Hematopoietic multipotent progenitor cell treated with erythropoietin and hydrocortisone succinate and interleukin-3 and kit ligand, for 4 days (in vitro differentiated cells): Measurements from ENCODE around the gene PSMD7.
"Not testable (repeated sequence)": the region's sequence is repeated elsewhere in the genome, so short reads cannot be mapped to it uniquely, and the experiment has no call there.

Experiments
- DNase-seq: peaks from one replicate; pipeline ENCODE4 v3.0.0-alpha.2; 2015

The PSMD7 gene

DNA sequence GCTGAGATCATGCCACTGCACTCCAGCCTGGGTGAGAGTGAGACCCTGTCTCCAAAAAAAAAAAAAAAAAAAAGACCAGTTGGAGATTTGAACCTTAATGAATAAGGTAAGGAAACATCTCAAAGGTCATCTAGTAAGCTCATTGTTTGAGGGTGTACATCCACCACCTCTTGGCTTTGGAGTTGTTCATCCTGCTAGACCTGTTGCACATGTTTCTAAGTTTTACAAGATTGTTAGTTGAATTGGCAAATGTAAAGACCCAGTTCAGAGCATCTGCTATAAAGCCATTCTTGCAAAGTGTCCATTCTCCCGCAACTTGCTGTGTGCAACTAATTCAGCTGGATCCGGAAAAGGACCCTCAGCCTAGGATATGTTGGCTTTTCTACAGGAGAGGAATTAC lies 1.5 kb downstream of the PSMD7 start:
- no peak for DNase-seq

GRCh38 chr16:74302341-74302740 lies 5.7 kb downstream of the PSMD7 start:
- DNase-seq = no peak

DNA sequence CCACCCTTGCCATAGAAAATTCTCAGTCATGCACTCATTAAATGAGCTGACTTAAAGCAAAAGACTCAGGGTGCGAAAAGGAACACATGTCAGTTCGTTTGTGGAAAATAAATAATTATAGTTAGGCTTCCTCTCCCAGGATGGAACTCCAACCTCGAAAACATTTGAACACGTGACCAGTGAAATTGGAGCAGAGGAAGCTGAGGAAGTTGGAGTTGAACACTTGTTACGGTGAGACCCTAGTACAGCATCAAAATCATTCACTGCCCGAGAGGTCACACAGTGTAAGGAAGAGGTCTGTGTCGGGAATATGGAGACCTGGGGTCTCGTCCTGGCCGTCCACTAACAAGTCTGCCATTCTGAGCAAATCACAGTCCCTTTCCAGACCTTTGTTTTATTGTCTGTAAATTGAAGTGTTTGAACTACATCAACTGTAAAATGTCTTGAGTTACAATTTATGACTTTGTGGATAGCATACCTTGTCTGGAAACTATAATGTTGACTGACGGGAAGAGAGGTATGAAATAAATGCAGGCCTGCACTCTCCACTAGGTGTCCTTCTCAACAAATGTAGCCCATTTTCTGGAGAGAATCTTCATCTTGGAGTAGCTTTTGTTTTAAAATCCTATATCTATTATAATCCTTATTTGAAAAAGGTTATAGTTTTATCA lies 7.7 kb downstream of the PSMD7 start:
- DNase-seq = peak; percentile 61

GRCh38 chr16:74304835-74305176 lies 8.2 kb downstream of the PSMD7 start:
- DNase-seq = no peak

DNA sequence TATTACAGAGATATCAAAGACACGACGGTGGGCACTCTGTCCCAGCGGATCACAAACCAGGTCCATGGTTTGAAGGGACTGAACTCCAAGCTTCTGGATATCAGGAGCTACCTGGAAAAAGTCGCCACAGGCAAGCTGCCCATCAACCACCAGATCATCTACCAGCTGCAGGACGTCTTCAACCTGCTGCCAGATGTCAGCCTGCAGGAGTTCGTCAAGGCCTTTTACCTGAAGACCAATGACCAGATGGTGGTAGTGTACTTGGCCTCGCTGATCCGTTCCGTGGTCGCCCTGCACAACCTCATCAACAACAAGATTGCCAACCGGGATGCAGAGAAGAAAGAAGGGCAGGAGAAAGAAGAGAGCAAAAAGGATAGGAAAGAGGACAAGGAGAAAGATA lies 8.7 kb downstream of the PSMD7 start:
- no peak for DNase-seq

DNA sequence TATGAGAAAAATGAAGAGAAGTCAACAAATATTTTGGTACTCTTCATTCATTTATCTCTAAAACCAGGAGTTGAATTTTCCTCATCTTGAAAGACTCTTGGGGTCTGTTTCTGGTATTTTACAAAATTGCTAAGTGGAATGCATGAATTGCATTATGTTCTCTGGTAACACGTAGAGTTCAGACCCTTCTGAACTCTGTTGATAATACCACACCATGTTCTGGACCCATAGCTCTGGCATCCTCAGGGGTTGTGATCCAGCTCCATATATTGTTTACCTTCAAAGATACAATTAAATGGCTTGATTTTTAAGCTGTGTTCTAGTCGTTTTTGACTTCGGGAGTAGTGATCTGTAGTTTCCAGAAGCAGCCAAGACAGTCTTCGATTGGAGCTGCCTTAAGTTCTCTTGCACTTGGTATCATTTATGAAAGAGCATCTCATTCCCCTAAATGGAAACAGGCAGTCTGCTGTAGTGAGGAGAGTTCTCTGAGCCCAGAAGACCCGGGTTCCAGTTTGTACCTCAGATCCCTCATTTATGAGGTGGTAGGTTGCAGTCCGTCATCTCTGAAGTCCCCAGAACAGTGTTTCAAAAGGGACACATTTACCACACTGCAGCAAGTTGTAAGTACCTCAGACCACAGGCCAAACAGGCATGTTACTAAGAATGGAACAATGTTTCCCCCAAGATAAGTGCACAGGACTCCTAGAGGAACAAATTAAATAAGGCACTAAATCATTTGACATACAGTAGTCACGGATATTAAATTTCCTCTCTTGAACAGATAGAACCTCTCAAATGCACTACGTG lies 9.6 kb downstream of the PSMD7 start:
- peak; percentile 44 for DNase-seq

- DNase-seq = no peak
Measured at GRCh38 chr16:74307383-74307782, 10.8 kb downstream of the PSMD7 start.

- peak; percentile 67 for DNase-seq
Measured at GRCh38 chr16:74309789-74310781, 13.5 kb downstream of the PSMD7 start.

GRCh38 chr16:74315059-74315458 lies 18.4 kb downstream of the PSMD7 start:
- no peak for DNase-seq

GRCh38 chr16:74320707-74321106 lies 24.1 kb downstream of the PSMD7 start:
- DNase-seq = no peak

DNA sequence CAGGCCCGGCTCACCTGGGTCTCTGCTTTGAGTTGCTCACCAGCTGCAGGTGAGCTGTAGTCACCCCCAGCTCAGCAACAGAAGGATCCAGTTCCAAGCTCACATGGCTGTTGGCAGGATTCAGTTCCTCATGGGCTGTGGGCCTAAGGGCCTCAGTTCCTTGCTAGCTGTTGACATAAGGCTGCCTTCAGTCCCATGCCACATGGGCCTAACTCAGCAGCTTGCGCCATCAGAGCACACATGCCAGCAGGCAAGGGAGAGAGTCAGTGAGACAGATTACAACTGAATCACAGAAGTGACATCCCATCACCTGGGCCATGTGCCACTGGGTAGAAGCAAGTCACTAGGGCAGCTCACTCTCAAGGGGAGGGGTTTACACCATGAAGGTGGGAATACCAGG lies 24.7 kb downstream of the PSMD7 start:
- DNase-seq = no peak

GRCh38 chr16:74322301-74322710 lies 25.7 kb downstream of the PSMD7 start:
- no peak for DNase-seq

DNA sequence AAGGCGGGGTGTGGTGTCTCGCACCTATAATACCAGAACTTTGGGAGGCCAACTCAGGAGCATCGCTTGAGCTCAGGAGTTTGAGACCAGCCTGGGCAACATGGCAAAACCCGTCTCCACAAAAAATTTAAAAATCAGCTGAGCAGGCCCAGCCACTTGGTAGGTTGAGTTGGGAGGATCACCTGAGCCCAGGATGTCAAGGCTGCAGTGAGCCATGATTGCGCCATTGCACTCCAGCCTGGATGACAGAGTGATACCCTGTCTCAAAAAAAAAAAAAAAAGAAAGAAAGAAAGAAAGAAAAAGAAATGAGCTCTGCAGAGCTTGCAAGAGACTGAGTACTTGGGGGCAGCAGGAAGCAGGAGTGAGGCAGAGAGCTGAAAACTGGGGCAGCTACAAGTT lies 28.2 kb downstream of the PSMD7 start:
- not testable (repeated sequence) for DNase-seq

- DNase-seq = no peak
Measured at GRCh38 chr16:74325641-74326040, 29.0 kb downstream of the PSMD7 start.

DNA sequence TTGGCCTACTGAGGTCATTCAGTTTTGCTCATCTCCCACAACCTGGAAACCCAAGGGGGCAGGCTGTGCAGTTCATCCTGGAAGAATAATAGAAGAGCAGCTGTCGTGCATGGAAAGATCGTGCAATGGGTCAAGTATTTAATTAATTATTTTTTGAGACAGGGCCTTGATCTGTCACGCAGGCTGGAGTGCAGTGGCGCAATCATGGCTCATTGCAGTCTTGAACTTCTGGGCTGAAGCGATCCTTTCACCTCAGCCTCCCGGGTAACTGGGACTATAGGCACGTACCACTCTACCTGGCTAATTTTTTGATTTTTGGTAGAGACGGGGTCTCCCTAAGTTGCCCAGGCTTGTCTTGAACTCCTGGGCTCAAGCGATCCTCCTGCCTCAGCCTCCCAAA lies 31.7 kb downstream of the PSMD7 start:
- DNase-seq = not testable (repeated sequence)

DNA sequence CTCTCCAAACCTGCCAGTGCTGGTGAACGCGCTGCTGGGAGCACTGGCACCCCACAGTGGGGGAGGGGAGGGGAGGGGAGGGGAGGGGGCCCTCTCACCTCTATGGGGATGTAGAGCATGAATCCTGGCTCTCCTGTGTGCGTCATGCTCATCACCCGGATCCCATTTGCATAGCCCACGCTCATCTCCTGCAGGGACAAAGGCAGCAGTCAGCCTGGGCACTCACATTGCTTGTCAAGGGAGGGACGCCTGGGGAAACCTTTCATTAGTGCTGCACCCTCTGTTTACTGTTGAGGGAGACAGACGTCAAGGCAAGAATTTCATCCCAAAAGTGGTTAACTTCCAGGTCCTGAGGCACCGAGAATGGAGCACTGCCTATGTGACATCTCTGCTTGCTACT lies 35.9 kb downstream of the PSMD7 start:
- not testable (repeated sequence) for DNase-seq

GRCh38 chr16:74337506-74337905 lies 40.9 kb downstream of the PSMD7 start:
- DNase-seq = not testable (repeated sequence)

DNA sequence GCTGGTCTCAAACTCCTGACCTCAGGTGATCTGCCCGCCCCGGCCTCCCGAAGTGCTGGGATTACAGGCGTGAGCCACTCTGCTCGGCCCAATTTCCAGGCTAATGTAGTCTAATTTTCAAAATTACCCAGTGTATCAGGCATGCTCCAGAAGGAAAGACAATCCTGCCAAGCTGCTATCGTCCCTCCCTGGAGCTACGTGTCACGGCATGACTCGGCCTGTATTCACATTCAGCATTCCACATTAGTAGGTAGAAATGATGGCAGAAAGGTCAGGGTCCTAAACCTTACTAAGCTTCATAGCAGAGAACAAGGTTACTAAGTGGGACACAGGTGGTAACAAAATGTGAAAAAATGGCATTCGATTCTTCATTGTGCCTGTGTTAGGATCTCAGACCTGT lies 42.6 kb downstream of the PSMD7 start:
- DNase-seq = not testable (repeated sequence)

DNA sequence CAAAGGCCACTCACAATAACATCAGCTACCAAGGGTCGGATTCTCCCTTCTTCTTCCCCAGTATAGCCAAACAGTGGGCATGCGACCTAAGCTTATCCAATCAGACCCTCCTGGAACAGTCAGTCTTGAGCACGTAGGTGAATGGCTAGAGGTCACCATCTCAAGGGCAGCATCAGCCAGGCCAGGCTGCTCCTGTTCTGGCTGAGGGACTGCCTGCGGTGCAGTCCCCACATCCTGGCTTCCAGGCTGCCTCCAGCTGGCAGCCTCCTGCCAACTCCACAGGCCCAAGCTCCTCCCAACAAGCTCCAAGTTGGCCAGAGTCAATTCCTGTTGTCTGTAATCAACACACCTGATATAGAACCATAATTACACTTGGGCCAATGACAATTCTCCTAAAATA lies 56.4 kb downstream of the PSMD7 start:
- DNase-seq = not testable (repeated sequence)
